ENCODE results near the gene SMIM5.
A peak's percentile ranks its signal among the peaks of the same experiment; 100 is the strongest.

Gene SMIM5

GRCh38 chr17:75642182-75642783, 9.0 kb downstream of the SMIM5 start:
- DNase-seq, result no peak

- peak; percentile 93 for DNase-seq
Measured at GRCh38 chr17:75642784-75643642, 9.8 kb downstream of the SMIM5 start.

GRCh38 chr17:75643643-75644017, 10.4 kb downstream of the SMIM5 start:
- DNase-seq, result no peak

GRCh38 chr17:75645501-75645888, 12.3 kb downstream of the SMIM5 start:
- DNase-seq, result peak; percentile 63

- DNase-seq, result peak; percentile 67
Measured at GRCh38 chr17:75645889-75646637, 12.8 kb downstream of the SMIM5 start.

GRCh38 chr17:75646638-75646992, 13.4 kb downstream of the SMIM5 start:
- DNase-seq, result no peak

- no peak for DNase-seq
Measured at GRCh38 chr17:75647061-75647460, 13.8 kb downstream of the SMIM5 start.

- no peak for DNase-seq
Measured at GRCh38 chr17:75647921-75648320, 14.7 kb downstream of the SMIM5 start.

GRCh38 chr17:75649687-75650086, 16.5 kb downstream of the SMIM5 start:
- DNase-seq, result no peak

- no peak for DNase-seq
Measured at GRCh38 chr17:75650874-75651273, 17.6 kb downstream of the SMIM5 start.

GRCh38 chr17:75652341-75652740, 19.1 kb downstream of the SMIM5 start:
- no peak for DNase-seq

GRCh38 chr17:75652934-75653549, 19.8 kb downstream of the SMIM5 start:
- peak; percentile 78 for DNase-seq

GRCh38 chr17:75654176-75654575, 20.9 kb downstream of the SMIM5 start:
- DNase-seq, result no peak

GRCh38 chr17:75658237-75658636, 25.0 kb downstream of the SMIM5 start:
- DNase-seq, result no peak

GRCh38 chr17:75661531-75661930, 28.3 kb downstream of the SMIM5 start:
- DNase-seq, result no peak

GRCh38 chr17:75662511-75662910, 29.3 kb downstream of the SMIM5 start:
- DNase-seq, result no peak

GRCh38 chr17:75664099-75664549, 30.9 kb downstream of the SMIM5 start:
- DNase-seq, result no peak

GRCh38 chr17:75665981-75666380, 32.7 kb downstream of the SMIM5 start:
- DNase-seq, result no peak

- peak; percentile 99 for DNase-seq
Measured at GRCh38 chr17:75666959-75667790, 33.9 kb downstream of the SMIM5 start, which contains the start of the genes RECQL5 and SAP30BP. Gene RECQL5, minus strand, starts transcription at chr17:75667154. Its CDS starts 597 bp downstream, at chr17:75666557. Gene SAP30BP, plus strand, starts transcription at chr17:75667338. Its CDS starts 35 bp downstream, at chr17:75667373.

- DNase-seq, result no peak
Measured at GRCh38 chr17:75667825-75668224, 34.6 kb downstream of the SMIM5 start.

- DNase-seq, result no peak
Measured at GRCh38 chr17:75668489-75668888, 35.3 kb downstream of the SMIM5 start.

GRCh38 chr17:75670868-75671267, 37.6 kb downstream of the SMIM5 start:
- no peak for DNase-seq
